Measurements from ENCODE around the gene CFAP69.

DNA sequence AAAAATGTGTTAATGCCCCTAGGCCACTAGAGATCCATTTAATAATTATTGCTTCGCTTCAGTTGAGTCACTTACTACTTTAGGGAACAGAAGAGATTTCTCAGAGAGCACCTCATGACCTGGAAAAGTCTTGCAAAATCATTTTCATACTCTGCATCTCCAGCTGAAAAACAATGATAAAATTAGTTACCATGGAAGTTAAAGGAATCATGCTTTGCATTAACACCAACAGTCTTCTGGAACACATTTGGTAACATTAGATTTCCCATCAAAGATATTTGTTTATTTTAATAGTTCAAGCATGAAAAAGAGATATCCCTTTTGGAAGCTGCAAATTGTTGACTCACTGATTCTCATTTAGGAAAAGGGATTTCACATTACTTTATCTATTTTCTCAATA lies 35.2 kb upstream of the CFAP69 start:
- TF ChIP-seq, protein P1, sequence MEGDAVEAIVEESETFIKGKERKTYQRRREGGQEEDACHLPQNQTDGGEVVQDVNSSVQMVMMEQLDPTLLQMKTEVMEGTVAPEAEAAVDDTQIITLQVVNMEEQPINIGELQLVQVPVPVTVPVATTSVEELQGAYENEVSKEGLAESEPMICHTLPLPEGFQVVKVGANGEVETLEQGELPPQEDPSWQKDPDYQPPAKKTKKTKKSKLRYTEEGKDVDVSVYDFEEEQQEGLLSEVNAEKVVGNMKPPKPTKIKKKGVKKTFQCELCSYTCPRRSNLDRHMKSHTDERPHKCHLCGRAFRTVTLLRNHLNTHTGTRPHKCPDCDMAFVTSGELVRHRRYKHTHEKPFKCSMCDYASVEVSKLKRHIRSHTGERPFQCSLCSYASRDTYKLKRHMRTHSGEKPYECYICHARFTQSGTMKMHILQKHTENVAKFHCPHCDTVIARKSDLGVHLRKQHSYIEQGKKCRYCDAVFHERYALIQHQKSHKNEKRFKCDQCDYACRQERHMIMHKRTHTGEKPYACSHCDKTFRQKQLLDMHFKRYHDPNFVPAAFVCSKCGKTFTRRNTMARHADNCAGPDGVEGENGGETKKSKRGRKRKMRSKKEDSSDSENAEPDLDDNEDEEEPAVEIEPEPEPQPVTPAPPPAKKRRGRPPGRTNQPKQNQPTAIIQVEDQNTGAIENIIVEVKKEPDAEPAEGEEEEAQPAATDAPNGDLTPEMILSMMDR (conservative IDR thresholded peaks at IDR 0.05), result no peak
- TF ChIP-seq EZH2 (IDR thresholded peaks at IDR 0.05; ENCODE audit: low read depth), result no peak

All from PC-9 (cell line).